ENCODE results near the gene DLG2. TPM values are rescaled to one million over a fixed set of nuclear protein-coding genes. Genes with fewer than 3 reads are reported as not detected.

The DLG2 gene
- total RNA-seq, 3 donors from 2014 or later (not counting 1 experiment from before 2014, with no cell fraction given): 1.7 to 2.9 (median 2.2) TPM

GRCh38 chr11:85540181-85540580, 87.0 kb downstream of the DLG2 start:
- Mint-ChIP-seq H3K9me3 (no peaks in the 10 kb centered on the region), H3K27me3 (ENCODE audit: low read depth in 2 of 2) (no peaks in the 10 kb centered on the region), H3K36me3 (peaks cover under 1% of the 10 kb centered on the region), H3K4me1 (no peaks in the 10 kb centered on the region), H3K27ac (no peak overlapping the region), H3K4me3 (no peak overlapping the region)
- DNase-seq (no peak), ATAC-seq (no peak)
- Histone ChIP-seq H3K9me3 (ENCODE audit: control insufficient read depth, insufficient read depth, low read length) (peaks cover 5% of the 10 kb centered on the region), H3K4me3 (ENCODE audit: low read length) (no peak overlapping the region), H3K27ac (ENCODE audit: low read length) (no peak overlapping the region), H3K27me3 (ENCODE audit: control insufficient read depth, insufficient read depth, low read length) (no peaks in the 10 kb centered on the region), H3K36me3 (ENCODE audit: control insufficient read depth, insufficient read depth, low read length) (no peaks in the 10 kb centered on the region), H3K4me1 (ENCODE audit: control insufficient read depth, insufficient read depth, low read length) (no peaks in the 10 kb centered on the region)
- WGBS (ENCODE audit: insufficient coverage): 88% methylated on average over 5 of the region's 5 CpGs
- no peak for TF ChIP-seq CTCF (IDR thresholded peaks at IDR 0.05)
- intact Hi-C loops (cut with micrococcal nuclease): no loop called here

DNA sequence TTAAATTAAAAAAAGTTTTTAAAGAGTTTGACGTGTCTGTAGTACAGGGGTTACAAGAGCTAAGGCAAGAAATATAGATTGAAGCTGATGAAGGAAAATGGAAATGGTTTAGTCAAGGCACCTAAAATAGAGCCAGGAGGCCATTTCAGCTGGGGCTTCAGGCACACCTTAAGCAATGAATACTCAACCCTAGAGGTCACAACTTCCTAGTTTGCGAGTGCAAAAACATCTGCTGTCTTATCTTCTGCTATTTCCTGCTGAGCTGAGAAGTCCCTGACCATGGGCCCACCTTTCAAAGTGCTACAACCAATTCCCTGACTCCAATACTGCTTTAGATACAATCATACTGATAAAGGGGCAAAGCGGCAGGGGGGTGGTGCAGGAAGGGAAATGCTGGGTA, 87.4 kb downstream of the DLG2 start:
- Mint-ChIP-seq H3K36me3 (peaks cover 5% of the 10 kb centered on the region), H3K4me3 (no peak overlapping the region), H3K9me3 (peaks cover 3 to 4% of the 10 kb centered on the region in 2 donors), H3K27ac (no peak overlapping the region), H3K4me1 (no peaks in the 10 kb centered on the region), H3K27me3 (ENCODE audit: low read depth in 2 of 2) (no peaks in the 10 kb centered on the region)
- DNase-seq (no peak), ATAC-seq (no peak)
- intact Hi-C loops (cut with micrococcal nuclease): no loop called here
- no peak overlapping the region for H3K27ac ChIP-seq (ENCODE audit: low read length)
- H3K27me3 ChIP-seq (ENCODE audit: control insufficient read depth, insufficient read depth, low read length): no peaks in the 10 kb centered on the region
- no peaks in the 10 kb centered on the region for H3K4me1 ChIP-seq (ENCODE audit: control insufficient read depth, insufficient read depth, low read length)
- no peaks in the 10 kb centered on the region for H3K36me3 ChIP-seq (ENCODE audit: control insufficient read depth, insufficient read depth, low read length)
- 95% methylated on average over 3 of the region's 3 CpGs for whole genome bisulfite sequencing (ENCODE audit: insufficient coverage)
- TF ChIP-seq CTCF (IDR thresholded peaks at IDR 0.05): no peak
- H3K4me3 ChIP-seq (ENCODE audit: low read length): no peak overlapping the region
- peaks cover 5% of the 10 kb centered on the region for H3K9me3 ChIP-seq (ENCODE audit: control insufficient read depth, insufficient read depth, low read length)

DNA sequence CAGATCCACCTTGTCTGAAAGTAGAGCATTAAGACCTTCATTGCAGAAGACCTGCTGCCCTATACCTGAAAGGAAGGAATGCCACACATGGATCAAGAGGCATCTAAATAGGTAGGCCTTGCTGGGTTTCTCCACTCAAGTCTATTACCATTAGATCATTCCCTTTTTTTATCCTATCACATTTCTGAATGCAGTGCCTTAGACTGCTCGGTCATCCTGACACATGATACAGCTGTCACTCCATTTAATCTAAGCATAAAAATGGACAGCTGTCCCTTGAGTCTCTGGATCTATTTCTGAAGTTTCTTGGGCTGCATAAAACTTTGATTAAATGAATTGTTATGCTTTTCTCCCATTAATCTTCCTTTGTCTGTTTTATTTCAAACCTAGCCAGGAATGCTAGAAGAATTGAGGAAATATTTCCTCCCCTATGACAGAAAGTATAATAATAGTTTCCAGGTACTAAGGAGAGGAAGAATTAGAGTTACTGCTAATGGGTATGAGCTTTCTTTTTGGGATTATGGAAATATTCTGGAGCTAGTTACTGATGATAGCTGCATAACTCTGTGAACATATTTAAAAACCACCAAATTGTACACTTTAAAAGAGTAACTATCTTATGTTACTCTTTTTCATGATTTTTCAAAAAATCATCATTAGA, 88.0 kb downstream of the DLG2 start:
- no peak overlapping the region for H3K27ac Mint-ChIP-seq
- H3K9me3 ChIP-seq (ENCODE audit: control insufficient read depth, insufficient read depth, low read length): peaks cover 5% of the 10 kb centered on the region
- DNase-seq (no peak), ATAC-seq (no peak)
- H3K36me3 ChIP-seq (ENCODE audit: control insufficient read depth, insufficient read depth, low read length): no peaks in the 10 kb centered on the region
- 100% methylated on average over 1 of the region's 1 CpG for WGBS (ENCODE audit: insufficient coverage)
- intact Hi-C loops (cut with micrococcal nuclease): no loop called here
- no peak overlapping the region for H3K4me3 ChIP-seq (ENCODE audit: low read length)
- peaks cover 8% of the 10 kb centered on the region for H3K36me3 Mint-ChIP-seq
- H3K27ac ChIP-seq (ENCODE audit: low read length): no peak overlapping the region
- no peak for TF ChIP-seq CTCF (IDR thresholded peaks at IDR 0.05)
- H3K27me3 ChIP-seq (ENCODE audit: control insufficient read depth, insufficient read depth, low read length): no peaks in the 10 kb centered on the region
- H3K4me1 Mint-ChIP-seq: no peaks in the 10 kb centered on the region
- H3K9me3 Mint-ChIP-seq: peaks cover 3 to 5% of the 10 kb centered on the region in 2 donors
- H3K4me3 Mint-ChIP-seq: no peak overlapping the region
- H3K27me3 Mint-ChIP-seq (ENCODE audit: low read depth in 2 of 2): no peaks in the 10 kb centered on the region
- H3K4me1 ChIP-seq (ENCODE audit: control insufficient read depth, insufficient read depth, low read length): no peaks in the 10 kb centered on the region

- Mint-ChIP-seq H3K36me3 (peaks cover 8% of the 10 kb centered on the region), H3K27me3 (ENCODE audit: low read depth in 2 of 2) (no peaks in the 10 kb centered on the region), H3K4me1 (no peaks in the 10 kb centered on the region), H3K9me3 (peaks cover 3 to 5% of the 10 kb centered on the region in 2 donors), H3K27ac (no peak overlapping the region), H3K4me3 (no peak overlapping the region)
- DNase-seq (no peak), ATAC-seq (no peak)
- H3K4me3 ChIP-seq (ENCODE audit: low read length): no peak overlapping the region
- intact Hi-C loops (cut with micrococcal nuclease): no loop called here
- H3K4me1 ChIP-seq (ENCODE audit: control insufficient read depth, insufficient read depth, low read length): no peaks in the 10 kb centered on the region
- no peak overlapping the region for H3K27ac ChIP-seq (ENCODE audit: low read length)
- 90% methylated on average over 15 of the region's 15 CpGs for WGBS (ENCODE audit: insufficient coverage)
- peaks cover 5% of the 10 kb centered on the region for H3K9me3 ChIP-seq (ENCODE audit: control insufficient read depth, insufficient read depth, low read length)
- no peaks in the 10 kb centered on the region for H3K36me3 ChIP-seq (ENCODE audit: control insufficient read depth, insufficient read depth, low read length)
- no peak for TF ChIP-seq CTCF (IDR thresholded peaks at IDR 0.05)
- no peaks in the 10 kb centered on the region for H3K27me3 ChIP-seq (ENCODE audit: control insufficient read depth, insufficient read depth, low read length)
Measured at GRCh38 chr11:85536438-85536837, 90.7 kb downstream of the DLG2 start.
